Measurements from ENCODE around the gene ATP6AP2. TPM values are rescaled to one million over a fixed set of nuclear protein-coding genes. Genes with fewer than 3 reads are reported as not detected.
"Not testable (repeated sequence)": the region's sequence is repeated elsewhere in the genome, so short reads cannot be mapped to it uniquely, and the experiment has no call there.

The ATP6AP2 gene
- total RNA-seq, 1 experiment from 2014 or later: 45.5 TPM

GRCh38 chrX:40571600-40571999 is 9.2 kb upstream of the ATP6AP2 start:
- Histone ChIP-seq H4K20me1 (ENCODE audit: insufficient read depth) (no peaks in the 10 kb centered on the region), H3K4me3 (no peak overlapping the region), H3K4me1 (replicated peaks; ENCODE audit: insufficient read depth) (no peaks in the 10 kb centered on the region), H3K79me2 (ENCODE audit: low read depth) (no peaks in the 10 kb centered on the region), H3K4me2 (no peak overlapping the region), H3K9me3 (ENCODE audit: insufficient read depth, low read depth) (no peaks in the 10 kb centered on the region), H3F3A (ENCODE audit: insufficient read depth, low read depth) (no peaks in the 10 kb centered on the region), H3K27ac (no peak overlapping the region), H3K27me3 (ENCODE audit: insufficient read depth, low read depth) (no peaks in the 10 kb centered on the region), H3K9me2 (ENCODE audit: insufficient read depth) (no peaks in the 10 kb centered on the region), H3K36me3 (ENCODE audit: low read depth) (no peaks in the 10 kb centered on the region), H2AFZ (no peak overlapping the region)
- no peak for TF ChIP-seq EZH2 (IDR thresholded peaks at IDR 0.05; ENCODE audit: low read depth)
- TF ChIP-seq CTCF (conservative IDR thresholded peaks at IDR 0.05): no peak
- CTCF ChIA-PET: no interaction called here
- POLR2A ChIA-PET (ENCODE audit: unreplicated experiment): no interaction called here
- DNase-seq: no peak
- intact Hi-C loops (cut with micrococcal nuclease; ENCODE audit: unreplicated experiment): no loop called here
- BruUV-seq (replicated peaks): no TSS peak

DNA sequence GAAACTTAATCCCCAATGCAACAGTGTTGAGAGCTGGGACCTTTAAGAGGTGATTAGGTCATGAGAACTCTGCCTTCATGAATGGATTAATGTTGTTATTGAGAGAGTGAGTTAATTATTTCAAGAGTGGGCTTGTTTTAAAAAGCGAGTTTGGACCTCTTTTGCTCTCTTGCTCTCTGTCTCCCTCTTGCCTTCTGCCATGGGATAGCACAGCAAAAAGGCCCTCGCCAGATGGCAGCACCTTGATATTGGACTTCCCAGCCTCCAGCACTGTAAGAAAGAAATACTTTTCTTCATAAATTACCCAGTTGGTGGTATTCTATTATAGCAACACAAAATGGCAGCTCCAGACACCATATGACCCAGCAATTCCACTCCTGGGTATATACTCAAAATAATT is 7.0 kb upstream of the ATP6AP2 start:
- POLR2A ChIA-PET (ENCODE audit: unreplicated experiment): no interaction called here
- CTCF ChIA-PET: no interaction called here
- Histone ChIP-seq H3K27ac (no peak overlapping the region), H3K27me3 (ENCODE audit: insufficient read depth, low read depth) (no peaks in the 10 kb centered on the region), H3K36me3 (ENCODE audit: low read depth) (no peaks in the 10 kb centered on the region), H3K4me3 (no peak overlapping the region), H3K4me1 (replicated peaks; ENCODE audit: insufficient read depth) (no peaks in the 10 kb centered on the region), H3K79me2 (ENCODE audit: low read depth) (no peaks in the 10 kb centered on the region), H3K9me3 (ENCODE audit: insufficient read depth, low read depth) (no peaks in the 10 kb centered on the region), H3K4me2 (no peak overlapping the region), H4K20me1 (ENCODE audit: insufficient read depth) (no peaks in the 10 kb centered on the region), H3F3A (ENCODE audit: insufficient read depth, low read depth) (no peaks in the 10 kb centered on the region), H3K9me2 (ENCODE audit: insufficient read depth) (no peaks in the 10 kb centered on the region), H2AFZ (no peak overlapping the region)
- intact Hi-C loops (cut with micrococcal nuclease; ENCODE audit: unreplicated experiment): no loop called here
- TF ChIP-seq EZH2 (IDR thresholded peaks at IDR 0.05; ENCODE audit: low read depth): no peak
- TF ChIP-seq CTCF (conservative IDR thresholded peaks at IDR 0.05): peak; percentile 49
- BruUV-seq (replicated peaks): no TSS peak
- DNase-seq: peak in 1 of 2 experiments; percentile 10

- H3K4me1 ChIP-seq (replicated peaks; ENCODE audit: insufficient read depth); H2AFZ ChIP-seq; DNase-seq; H3K4me3 ChIP-seq; H3K36me3 ChIP-seq (ENCODE audit: low read depth); H3K4me2 ChIP-seq; POLR2A ChIA-PET (ENCODE audit: unreplicated experiment); H3K9me3 ChIP-seq (ENCODE audit: insufficient read depth, low read depth); H3F3A ChIP-seq (ENCODE audit: insufficient read depth, low read depth); intact Hi-C loops (cut with micrococcal nuclease; ENCODE audit: unreplicated experiment); H4K20me1 ChIP-seq (ENCODE audit: insufficient read depth); H3K27me3 ChIP-seq (ENCODE audit: insufficient read depth, low read depth); H3K79me2 ChIP-seq (ENCODE audit: low read depth); H3K27ac ChIP-seq; CTCF ChIA-PET; H3K9me2 ChIP-seq (ENCODE audit: insufficient read depth); BruUV-seq (replicated peaks): not testable (repeated sequence)
These were observed 5.4 kb upstream of the ATP6AP2 start for GRCh38 chrX:40575411-40575810.

DNA sequence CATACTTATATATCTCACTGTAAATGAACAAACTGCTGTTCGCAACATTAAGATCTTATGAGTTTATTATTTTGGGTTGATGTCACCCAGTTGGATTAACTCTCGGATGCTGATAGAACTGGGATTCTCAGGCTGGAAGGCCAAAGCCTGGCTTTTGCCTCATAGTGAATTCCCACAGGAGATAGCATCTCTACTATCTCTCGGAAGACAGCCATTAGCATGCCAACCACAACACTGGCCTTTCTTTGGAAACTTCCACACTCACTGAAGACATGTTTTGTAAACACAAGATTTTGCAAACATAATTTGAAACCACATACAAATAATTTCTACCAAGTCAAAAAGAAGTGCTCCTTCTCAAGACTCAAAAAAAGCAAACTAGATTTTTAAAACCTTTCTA is 4.5 kb upstream of the ATP6AP2 start:
- intact Hi-C loops (cut with micrococcal nuclease; ENCODE audit: unreplicated experiment): no loop called here
- H4K20me1 ChIP-seq (ENCODE audit: insufficient read depth): no peaks in the 10 kb centered on the region
- CTCF ChIA-PET: no interaction called here

More for the DNA sequence above, 4.5 kb upstream of the ATP6AP2 start:
- Histone ChIP-seq H3K27me3 (ENCODE audit: insufficient read depth, low read depth) (no peaks in the 10 kb centered on the region), H3K79me2 (ENCODE audit: low read depth) (no peaks in the 10 kb centered on the region), H3K4me3 (no peak overlapping the region), H2AFZ (no peak overlapping the region), H3K4me1 (replicated peaks; ENCODE audit: insufficient read depth) (no peaks in the 10 kb centered on the region), H3K27ac (no peak overlapping the region), H3K9me3 (ENCODE audit: insufficient read depth, low read depth) (no peaks in the 10 kb centered on the region), H3K4me2 (no peak overlapping the region), H3K9me2 (ENCODE audit: insufficient read depth) (no peaks in the 10 kb centered on the region), H3F3A (ENCODE audit: insufficient read depth, low read depth) (no peaks in the 10 kb centered on the region), H3K36me3 (ENCODE audit: low read depth) (no peaks in the 10 kb centered on the region)
- BruUV-seq (replicated peaks): no TSS peak
- TF ChIP-seq CTCF (conservative IDR thresholded peaks at IDR 0.05) (no peak), EZH2 (IDR thresholded peaks at IDR 0.05; ENCODE audit: low read depth) (no peak)
- DNase-seq: no peak
- POLR2A ChIA-PET (ENCODE audit: unreplicated experiment): no interaction called here

Measured in PC-9 (cell line).